Neural cell (in vitro differentiated cells): Measurements from ENCODE around the gene CCDC60. TPM values are rescaled to one million over a fixed set of nuclear protein-coding genes. Genes with fewer than 3 reads are reported as not detected.

ENCODE experiments used
- H2AFZ ChIP-seq: fragments of 200-600, 300-800 bp; sonication (generic), shearing (Covaris generic); 2 replicates; pipeline ENCODE4 v1.6.0; 2014; ENCODE audit warnings: low read depth, mild to moderate bottlenecking, antibody characterized with exemption, low read length, moderate library complexity
- H3F3A ChIP-seq: fragments of 200-600 bp; shearing (Covaris generic); 2 replicates; pipeline ENCODE4 v1.6.1; 2016; ENCODE audit warnings: mild to moderate bottlenecking, moderate library complexity, mixed read lengths, antibody characterized with exemption, low read length; ENCODE audit not compliant: insufficient read depth, poor library complexity, severe bottlenecking
- H3K27ac ChIP-seq: fragments of 200-600, 300-800 bp; sonication (generic), shearing (Covaris generic); 2 replicates; pipeline ENCODE4 v1.5.1; 2014; ENCODE audit warnings: mild to moderate bottlenecking, low read length, moderate library complexity
- H3K27me3 ChIP-seq: fragments of 300-800, 200-600 bp; sonication (generic), shearing (Covaris generic); 2 replicates; pipeline ENCODE4 v1.6.0; 2014; ENCODE audit warnings: mild to moderate bottlenecking, low read depth, low read length, moderate library complexity; ENCODE audit not compliant: insufficient read depth
- H3K36me3 ChIP-seq: fragments of 300-800, 200-600 bp; sonication (generic), shearing (Covaris generic); 2 replicates; pipeline ENCODE4 v1.5.1; 2014; ENCODE audit warnings: mild to moderate bottlenecking, antibody characterized with exemption, low read length, moderate library complexity; ENCODE audit not compliant: insufficient read depth
- H3K4me2 ChIP-seq: fragments of 300-800, 200-600 bp; sonication (generic), shearing (Covaris generic); 2 replicates; pipeline ENCODE4 v1.6.0; 2014; ENCODE audit warnings: mild to moderate bottlenecking, low read length
- H3K4me3 ChIP-seq: fragments of 300-800, 200-600 bp; sonication (generic), shearing (Covaris generic); 2 replicates; pipeline ENCODE4 v1.5.1; 2014; ENCODE audit warnings: mild to moderate bottlenecking, low read length, moderate library complexity
- H3K79me2 ChIP-seq: fragments of 200-600 bp; shearing (Covaris generic); replicated peaks from 2 replicates; pipeline ENCODE4 v1.6.0; 2014; ENCODE audit warnings: mild to moderate bottlenecking, low read length, moderate library complexity; ENCODE audit not compliant: insufficient read depth
- H3K9ac ChIP-seq: fragments of 300-800, 200-600 bp; sonication (generic), shearing (Covaris generic); 2 replicates; pipeline ENCODE4 v1.6.1; 2016; ENCODE audit warnings: mild to moderate bottlenecking, low read length, mixed read lengths
- H3K9me2 ChIP-seq: fragments of 200-600 bp; shearing (Covaris generic); 2 replicates; pipeline ENCODE4 v1.6.1; 2016; ENCODE audit warnings: mild to moderate bottlenecking, low read length, mixed read lengths; ENCODE audit not compliant: insufficient read depth
- H3K9me3 ChIP-seq: fragments of 200-600, 300-800 bp; sonication (generic), shearing (Covaris generic); 2 replicates; pipeline ENCODE4 v1.6.1; 2016; ENCODE audit warnings: mild to moderate bottlenecking, mixed run types, low read length, moderate library complexity, mixed read lengths
- H4K20me1 ChIP-seq: fragments of 200-600 bp; shearing (Covaris generic); 2 replicates; pipeline ENCODE4 v1.6.1; 2016; ENCODE audit warnings: mild to moderate bottlenecking, mixed run types; ENCODE audit not compliant: insufficient read depth
- EP300 ChIP-seq: fragments of 450-650 bp; conservative IDR thresholded peaks from 2 replicates; pipeline ENCODE4 v1.6.1; 2014; ENCODE audit warnings: antibody characterized with exemption, mild to moderate bottlenecking, moderate library complexity; ENCODE audit not compliant: poor library complexity, severe bottlenecking
- EZH2 ChIP-seq: fragments of 200-600, 300-800 bp; shearing (Covaris generic), sonication (generic); IDR thresholded peaks from 2 replicates; pipeline ENCODE4 v1.6.1; 2014; ENCODE audit warnings: antibody characterized with exemption, low read length, borderline replicate concordance, mild to moderate bottlenecking; ENCODE audit not compliant: insufficient read depth, poor library complexity, severe bottlenecking
- MXI1 ChIP-seq: fragments of 450-650 bp; conservative IDR thresholded peaks from 2 replicates; pipeline ENCODE4 v1.6.1; 2014; ENCODE audit warnings: antibody characterized with exemption, mild to moderate bottlenecking; ENCODE audit not compliant: poor library complexity, severe bottlenecking
- POLR2AphosphoS5 ChIP-seq: IDR thresholded peaks from 2 replicates; pipeline ENCODE4 v1.6.1; 2012
- RAD21 ChIP-seq: fragments of 450-650 bp; conservative IDR thresholded peaks from 2 replicates; pipeline ENCODE4 v1.6.1; 2014; ENCODE audit warnings: antibody characterized with exemption, mild to moderate bottlenecking, moderate library complexity
- SMC3 ChIP-seq: fragments of 450-650 bp; conservative IDR thresholded peaks from 2 replicates; pipeline ENCODE4 v1.6.1; 2014; ENCODE audit warnings: antibody characterized with exemption, mild to moderate bottlenecking, moderate library complexity; ENCODE audit not compliant: poor library complexity
- TAF1 ChIP-seq: IDR thresholded peaks from 2 replicates; pipeline ENCODE4 v1.6.1; 2012; ENCODE audit warnings: low read depth
- polyA plus RNA-seq: library from polyadenylated mRNA; depleted of rRNA; stranded (reverse); fragments of >200 nt; gene quantifications from 2 replicates; pipeline ENCODE4 v1.2.3, GENCODE V29; 2014
- TF ChIP-seq, protein P1 (sequence below): fragments of 450-650 bp; IDR thresholded peaks from 2 replicates; pipeline ENCODE4 v1.5.1; 2014; ENCODE audit warnings: antibody characterized with exemption, mild to moderate bottlenecking, moderate library complexity; ENCODE audit not compliant: poor library complexity, severe bottlenecking
- TF ChIP-seq, protein P2 (sequence below): IDR thresholded peaks from 2 replicates; pipeline ENCODE4 v1.6.1; 2012; ENCODE audit warnings: borderline replicate concordance

The CCDC60 gene
- polyA plus RNA-seq, 1 donor from 2014 or later: not detected

GRCh38 chr12:119299130-119299529 lies 35.4 kb upstream of the CCDC60 start:
- H3K9ac ChIP-seq: no peak overlapping the region
- no peaks in the 10 kb centered on the region for H4K20me1 ChIP-seq
- no peaks in the 10 kb centered on the region for H3K36me3 ChIP-seq
- no peak overlapping the region for H3K4me3 ChIP-seq
- H3K27ac ChIP-seq: no peak overlapping the region
- H3K9me3 ChIP-seq: no peaks in the 10 kb centered on the region
- peaks cover 12% of the 10 kb centered on the region for H3K27me3 ChIP-seq
- H2AFZ ChIP-seq: no peak overlapping the region
- no peak overlapping the region for H3K4me2 ChIP-seq
- no peaks in the 10 kb centered on the region for H3K9me2 ChIP-seq
- H3K79me2 ChIP-seq: no peaks in the 10 kb centered on the region
- no peak for TF ChIP-seq POLR2AphosphoS5
- TF ChIP-seq, protein P1, sequence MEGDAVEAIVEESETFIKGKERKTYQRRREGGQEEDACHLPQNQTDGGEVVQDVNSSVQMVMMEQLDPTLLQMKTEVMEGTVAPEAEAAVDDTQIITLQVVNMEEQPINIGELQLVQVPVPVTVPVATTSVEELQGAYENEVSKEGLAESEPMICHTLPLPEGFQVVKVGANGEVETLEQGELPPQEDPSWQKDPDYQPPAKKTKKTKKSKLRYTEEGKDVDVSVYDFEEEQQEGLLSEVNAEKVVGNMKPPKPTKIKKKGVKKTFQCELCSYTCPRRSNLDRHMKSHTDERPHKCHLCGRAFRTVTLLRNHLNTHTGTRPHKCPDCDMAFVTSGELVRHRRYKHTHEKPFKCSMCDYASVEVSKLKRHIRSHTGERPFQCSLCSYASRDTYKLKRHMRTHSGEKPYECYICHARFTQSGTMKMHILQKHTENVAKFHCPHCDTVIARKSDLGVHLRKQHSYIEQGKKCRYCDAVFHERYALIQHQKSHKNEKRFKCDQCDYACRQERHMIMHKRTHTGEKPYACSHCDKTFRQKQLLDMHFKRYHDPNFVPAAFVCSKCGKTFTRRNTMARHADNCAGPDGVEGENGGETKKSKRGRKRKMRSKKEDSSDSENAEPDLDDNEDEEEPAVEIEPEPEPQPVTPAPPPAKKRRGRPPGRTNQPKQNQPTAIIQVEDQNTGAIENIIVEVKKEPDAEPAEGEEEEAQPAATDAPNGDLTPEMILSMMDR: no peak
- TF ChIP-seq MXI1: no peak
- TF ChIP-seq TAF1: no peak
- TF ChIP-seq EP300: no peak
- no peak for TF ChIP-seq SMC3
- TF ChIP-seq RAD21: no peak
- TF ChIP-seq, protein P2, sequence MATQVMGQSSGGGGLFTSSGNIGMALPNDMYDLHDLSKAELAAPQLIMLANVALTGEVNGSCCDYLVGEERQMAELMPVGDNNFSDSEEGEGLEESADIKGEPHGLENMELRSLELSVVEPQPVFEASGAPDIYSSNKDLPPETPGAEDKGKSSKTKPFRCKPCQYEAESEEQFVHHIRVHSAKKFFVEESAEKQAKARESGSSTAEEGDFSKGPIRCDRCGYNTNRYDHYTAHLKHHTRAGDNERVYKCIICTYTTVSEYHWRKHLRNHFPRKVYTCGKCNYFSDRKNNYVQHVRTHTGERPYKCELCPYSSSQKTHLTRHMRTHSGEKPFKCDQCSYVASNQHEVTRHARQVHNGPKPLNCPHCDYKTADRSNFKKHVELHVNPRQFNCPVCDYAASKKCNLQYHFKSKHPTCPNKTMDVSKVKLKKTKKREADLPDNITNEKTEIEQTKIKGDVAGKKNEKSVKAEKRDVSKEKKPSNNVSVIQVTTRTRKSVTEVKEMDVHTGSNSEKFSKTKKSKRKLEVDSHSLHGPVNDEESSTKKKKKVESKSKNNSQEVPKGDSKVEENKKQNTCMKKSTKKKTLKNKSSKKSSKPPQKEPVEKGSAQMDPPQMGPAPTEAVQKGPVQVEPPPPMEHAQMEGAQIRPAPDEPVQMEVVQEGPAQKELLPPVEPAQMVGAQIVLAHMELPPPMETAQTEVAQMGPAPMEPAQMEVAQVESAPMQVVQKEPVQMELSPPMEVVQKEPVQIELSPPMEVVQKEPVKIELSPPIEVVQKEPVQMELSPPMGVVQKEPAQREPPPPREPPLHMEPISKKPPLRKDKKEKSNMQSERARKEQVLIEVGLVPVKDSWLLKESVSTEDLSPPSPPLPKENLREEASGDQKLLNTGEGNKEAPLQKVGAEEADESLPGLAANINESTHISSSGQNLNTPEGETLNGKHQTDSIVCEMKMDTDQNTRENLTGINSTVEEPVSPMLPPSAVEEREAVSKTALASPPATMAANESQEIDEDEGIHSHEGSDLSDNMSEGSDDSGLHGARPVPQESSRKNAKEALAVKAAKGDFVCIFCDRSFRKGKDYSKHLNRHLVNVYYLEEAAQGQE: no peak
- no peak for TF ChIP-seq EZH2
- H3F3A ChIP-seq: no peaks in the 10 kb centered on the region

DNA sequence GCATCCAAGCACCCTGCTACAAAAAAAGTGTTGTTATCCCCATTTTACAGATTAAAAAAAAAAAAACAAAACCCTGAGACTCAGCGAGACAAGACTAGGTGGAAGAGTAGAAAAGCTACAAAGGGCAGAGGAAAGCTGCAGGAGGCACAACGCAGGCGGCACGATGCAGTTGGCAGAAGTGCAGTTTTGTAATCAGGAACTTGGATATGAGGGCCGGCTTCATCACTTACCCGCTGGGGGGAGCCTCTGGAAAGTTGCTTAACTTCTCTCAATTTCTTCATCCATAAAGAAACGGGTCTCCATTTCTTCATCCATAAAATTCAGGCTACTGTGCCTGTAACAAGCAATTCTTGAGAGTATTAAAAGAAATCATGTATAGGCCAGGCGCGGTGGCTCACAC lies 33.1 kb upstream of the CCDC60 start:
- no peak overlapping the region for H2AFZ ChIP-seq
- H3K27ac ChIP-seq: no peak overlapping the region
- H4K20me1 ChIP-seq: no peaks in the 10 kb centered on the region
- no peak overlapping the region for H3K9ac ChIP-seq
- TF ChIP-seq RAD21 (no peak), EP300 (no peak), MXI1 (no peak), TAF1 (no peak), EZH2 (no peak), SMC3 (no peak), POLR2AphosphoS5 (no peak)
- TF ChIP-seq, protein P2: no peak
- TF ChIP-seq, protein P1: no peak
- no peak overlapping the region for H3K4me3 ChIP-seq
- H3K4me2 ChIP-seq: no peak overlapping the region
- H3K79me2 ChIP-seq: no peaks in the 10 kb centered on the region
- H3K27me3 ChIP-seq: peaks cover 12% of the 10 kb centered on the region
- H3K9me3 ChIP-seq: no peaks in the 10 kb centered on the region
- no peaks in the 10 kb centered on the region for H3F3A ChIP-seq
- no peaks in the 10 kb centered on the region for H3K9me2 ChIP-seq
- no peaks in the 10 kb centered on the region for H3K36me3 ChIP-seq
